Measurements from ENCODE around the gene PTPN20. TPM values are rescaled to one million over a fixed set of nuclear protein-coding genes. Genes with fewer than 3 reads are reported as not detected.

Gene PTPN20
- total and polyA plus RNA-seq, 10 donors = 0.39 to 13.9 (median 2.8) TPM

- Histone ChIP-seq H3K27me3 (replicated peaks in 1 of 7) (no peaks in the 10 kb centered on the region), H3K9me3 (no peaks in the 10 kb centered on the region), H3K4me1 (peaks cover 0 to 7% (median 2%) of the 10 kb centered on the region in 6 donors), H3K4me3 (no peak overlapping the region), H3K27ac (no peak overlapping the region), H3K36me3 (no peaks in the 10 kb centered on the region)
- DNase-seq = peak; percentile 68
- no peak for TF ChIP-seq POLR2A (IDR thresholded peaks at IDR 0.05)
- no peak for TF ChIP-seq POLR2AphosphoS5 (IDR thresholded peaks at IDR 0.05)
- TF ChIP-seq, protein P1, sequence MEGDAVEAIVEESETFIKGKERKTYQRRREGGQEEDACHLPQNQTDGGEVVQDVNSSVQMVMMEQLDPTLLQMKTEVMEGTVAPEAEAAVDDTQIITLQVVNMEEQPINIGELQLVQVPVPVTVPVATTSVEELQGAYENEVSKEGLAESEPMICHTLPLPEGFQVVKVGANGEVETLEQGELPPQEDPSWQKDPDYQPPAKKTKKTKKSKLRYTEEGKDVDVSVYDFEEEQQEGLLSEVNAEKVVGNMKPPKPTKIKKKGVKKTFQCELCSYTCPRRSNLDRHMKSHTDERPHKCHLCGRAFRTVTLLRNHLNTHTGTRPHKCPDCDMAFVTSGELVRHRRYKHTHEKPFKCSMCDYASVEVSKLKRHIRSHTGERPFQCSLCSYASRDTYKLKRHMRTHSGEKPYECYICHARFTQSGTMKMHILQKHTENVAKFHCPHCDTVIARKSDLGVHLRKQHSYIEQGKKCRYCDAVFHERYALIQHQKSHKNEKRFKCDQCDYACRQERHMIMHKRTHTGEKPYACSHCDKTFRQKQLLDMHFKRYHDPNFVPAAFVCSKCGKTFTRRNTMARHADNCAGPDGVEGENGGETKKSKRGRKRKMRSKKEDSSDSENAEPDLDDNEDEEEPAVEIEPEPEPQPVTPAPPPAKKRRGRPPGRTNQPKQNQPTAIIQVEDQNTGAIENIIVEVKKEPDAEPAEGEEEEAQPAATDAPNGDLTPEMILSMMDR (IDR thresholded peaks at IDR 0.05 in 8 of 11, conservative IDR thresholded peaks at IDR 0.05 in 3 of 11) = no peak
- WGBS, 5 donors = 81 to 89% (median 88%) methylated on average over 16 to 19 of the region's 19 CpGs
- intact Hi-C loops (cut with DNase I; ENCODE audit: low total_unique reads) = no loop called here
These were observed 131.8 kb downstream of the PTPN20 start for GRCh38 chr10:47042780-47043750.

DNA sequence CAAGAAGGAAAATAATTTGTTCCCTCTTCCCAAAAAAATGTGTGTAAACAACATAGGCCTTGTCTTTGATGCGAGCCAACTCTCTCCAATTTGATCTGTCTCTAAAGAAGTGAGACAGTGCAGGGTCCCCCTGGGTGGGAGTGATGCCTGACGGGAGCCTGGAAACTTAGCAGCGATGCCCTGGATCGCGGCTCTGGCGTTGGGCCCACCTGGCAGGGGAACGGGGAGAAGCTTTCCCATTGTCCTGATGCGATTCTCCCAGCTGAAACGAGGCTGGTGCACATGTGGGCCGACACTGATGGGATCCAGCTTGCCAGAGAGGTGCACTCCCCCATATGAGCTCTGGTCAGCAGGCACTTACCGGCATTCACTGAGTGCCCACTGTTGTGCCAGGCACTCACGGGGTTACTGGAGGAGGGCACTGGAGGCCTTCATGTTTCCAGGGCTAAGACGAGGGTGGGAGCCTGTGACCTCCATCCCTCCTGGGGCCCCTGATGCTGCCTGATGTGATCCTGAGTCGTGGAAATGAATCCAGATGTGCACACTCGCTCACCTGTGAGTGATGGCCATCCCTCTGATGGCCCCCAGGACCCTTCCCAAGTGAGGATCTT is 132.8 kb downstream of the PTPN20 start:
- Histone ChIP-seq H3K9me3 (no peaks in the 10 kb centered on the region), H3K36me3 (no peaks in the 10 kb centered on the region), H3K4me1 (peaks cover 0 to 13% (median 5%) of the 10 kb centered on the region in 6 donors), H3K27me3 (replicated peaks in 1 of 7) (no peaks in the 10 kb centered on the region), H3K27ac (no peak overlapping the region), H3K4me3 (no peak overlapping the region)
- WGBS, 5 donors = 81 to 92% (median 86%) methylated on average over 14 to 15 of the region's 15 CpGs
- TF ChIP-seq, protein P1 (IDR thresholded peaks at IDR 0.05 in 8 of 11, conservative IDR thresholded peaks at IDR 0.05 in 3 of 11) = no peak
- TF ChIP-seq POLR2AphosphoS5 (IDR thresholded peaks at IDR 0.05) (no peak), POLR2A (IDR thresholded peaks at IDR 0.05) (no peak)
- peak; percentile 51 for DNase-seq
- intact Hi-C loops (cut with DNase I; ENCODE audit: low total_unique reads) = no loop called here

- Histone ChIP-seq H3K9me3 (no peaks in the 10 kb centered on the region), H3K27me3 (replicated peaks in 1 of 7) (no peaks in the 10 kb centered on the region), H3K4me3 (no peak overlapping the region), H3K4me1 (peaks cover 0 to 13% (median 5%) of the 10 kb centered on the region in 6 donors), H3K36me3 (no peaks in the 10 kb centered on the region), H3K27ac (no peak overlapping the region)
- 81 to 100% (median 90%) methylated on average over 2 of the region's 2 CpGs for WGBS, 5 donors
- DNase-seq = peak; percentile 67
- TF ChIP-seq, protein P1 (IDR thresholded peaks at IDR 0.05 in 8 of 11, conservative IDR thresholded peaks at IDR 0.05 in 3 of 11) = no peak
- TF ChIP-seq POLR2A (IDR thresholded peaks at IDR 0.05) (no peak), POLR2AphosphoS5 (IDR thresholded peaks at IDR 0.05) (no peak)
- intact Hi-C loops (cut with DNase I; ENCODE audit: low total_unique reads) = no loop called here
These were observed 133.5 kb downstream of the PTPN20 start for GRCh38 chr10:47044741-47045140.
